HG03354 (cell line): ENCODE data around the gene ITGA7.

Experiments
- ATAC-seq: cut with Tn5 transposase; IDR thresholded peaks from one replicate; pipeline ENCODE4 v1.9.1; 2021; ENCODE audit warnings: mild to moderate bottlenecking; ENCODE audit not compliant: unreplicated experiment, poor library complexity, severe bottlenecking

Gene ITGA7

DNA sequence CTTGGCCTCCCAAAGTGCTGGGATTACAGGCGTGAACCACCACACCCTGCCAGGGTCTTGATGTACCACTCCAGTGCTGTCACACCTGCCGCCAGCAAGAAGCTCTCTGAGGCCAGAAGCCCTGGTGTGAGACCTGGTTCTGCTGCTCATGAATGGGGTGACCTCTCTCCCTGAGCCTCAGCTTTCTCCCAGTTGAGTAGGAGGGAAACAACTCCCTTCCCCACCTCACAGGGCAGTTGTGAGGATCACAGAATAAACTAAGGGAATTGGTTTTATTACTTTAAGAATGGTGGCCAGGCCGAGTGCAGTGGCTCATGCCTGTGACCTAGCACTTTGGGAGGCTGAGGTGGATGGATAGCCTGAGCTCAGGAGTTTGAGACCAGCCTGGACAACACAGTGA lies 26.9 kb upstream of the ITGA7 start:
- ATAC-seq, result no peak

DNA sequence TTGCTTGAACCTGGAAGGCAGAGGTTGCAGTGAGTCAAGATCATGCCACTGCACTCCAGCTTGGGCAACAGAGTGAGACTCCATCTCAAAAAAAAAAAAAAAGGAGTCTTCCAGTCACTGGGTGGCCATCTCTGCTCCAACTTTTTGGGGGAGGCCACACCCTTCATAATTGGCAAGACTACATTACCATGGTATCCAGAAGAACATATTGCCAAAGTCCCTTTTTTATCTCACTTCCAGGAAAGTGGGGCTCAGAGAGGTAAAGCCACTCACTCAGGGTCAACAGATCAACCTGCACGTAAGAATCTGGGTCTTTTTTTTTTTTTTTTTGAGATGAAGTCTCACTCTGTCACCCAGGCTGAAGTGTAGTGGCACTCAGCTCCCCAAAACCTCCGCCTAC lies 26.2 kb upstream of the ITGA7 start:
- ATAC-seq, result no peak

DNA sequence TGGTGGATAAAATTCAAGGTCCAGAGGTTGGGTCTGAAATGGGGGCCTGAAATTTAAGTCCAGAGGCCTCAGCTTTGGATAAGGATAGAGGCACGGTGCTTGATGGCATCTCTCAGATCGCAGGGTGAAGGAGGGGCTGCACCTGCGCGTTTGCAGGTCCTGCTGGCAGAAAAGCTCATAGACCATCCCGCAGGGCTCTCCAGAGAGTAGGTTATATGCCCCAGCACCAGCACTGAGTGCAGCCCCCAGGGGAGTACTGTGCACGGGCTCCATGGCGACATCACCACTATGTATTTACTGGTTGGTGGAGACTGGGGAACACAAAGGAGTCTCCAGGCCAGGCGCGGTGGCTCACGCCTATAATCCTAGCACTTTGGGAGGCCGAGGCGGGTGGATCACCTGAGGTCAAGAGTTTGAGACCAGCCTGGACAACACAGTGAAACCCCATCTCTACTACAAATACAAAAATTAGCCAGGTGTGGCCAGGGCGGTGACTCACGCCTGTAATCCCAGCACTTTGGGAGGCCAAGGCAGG lies 25.4 kb upstream of the ITGA7 start:
- ATAC-seq, result no peak

DNA sequence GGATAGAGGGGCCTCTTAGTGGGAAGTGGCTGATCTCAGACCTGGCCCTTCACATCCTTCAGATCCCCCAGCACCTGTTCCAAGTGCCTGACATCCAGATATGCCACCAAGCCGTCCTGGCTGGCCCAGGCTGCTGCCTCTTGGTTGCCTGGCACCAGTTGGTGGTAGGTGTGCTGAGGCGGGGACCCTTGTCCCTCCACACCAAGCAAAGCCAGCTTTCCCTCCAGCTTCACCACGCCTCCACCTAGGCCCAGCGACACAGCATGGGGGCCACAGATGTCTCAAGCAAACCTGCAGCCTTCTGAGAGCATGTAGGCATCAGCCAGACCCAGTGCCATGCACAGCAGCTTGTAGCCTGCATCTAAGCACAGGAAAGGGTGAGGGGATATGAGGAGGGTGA lies 24.6 kb upstream of the ITGA7 start:
- ATAC-seq, result no peak

DNA sequence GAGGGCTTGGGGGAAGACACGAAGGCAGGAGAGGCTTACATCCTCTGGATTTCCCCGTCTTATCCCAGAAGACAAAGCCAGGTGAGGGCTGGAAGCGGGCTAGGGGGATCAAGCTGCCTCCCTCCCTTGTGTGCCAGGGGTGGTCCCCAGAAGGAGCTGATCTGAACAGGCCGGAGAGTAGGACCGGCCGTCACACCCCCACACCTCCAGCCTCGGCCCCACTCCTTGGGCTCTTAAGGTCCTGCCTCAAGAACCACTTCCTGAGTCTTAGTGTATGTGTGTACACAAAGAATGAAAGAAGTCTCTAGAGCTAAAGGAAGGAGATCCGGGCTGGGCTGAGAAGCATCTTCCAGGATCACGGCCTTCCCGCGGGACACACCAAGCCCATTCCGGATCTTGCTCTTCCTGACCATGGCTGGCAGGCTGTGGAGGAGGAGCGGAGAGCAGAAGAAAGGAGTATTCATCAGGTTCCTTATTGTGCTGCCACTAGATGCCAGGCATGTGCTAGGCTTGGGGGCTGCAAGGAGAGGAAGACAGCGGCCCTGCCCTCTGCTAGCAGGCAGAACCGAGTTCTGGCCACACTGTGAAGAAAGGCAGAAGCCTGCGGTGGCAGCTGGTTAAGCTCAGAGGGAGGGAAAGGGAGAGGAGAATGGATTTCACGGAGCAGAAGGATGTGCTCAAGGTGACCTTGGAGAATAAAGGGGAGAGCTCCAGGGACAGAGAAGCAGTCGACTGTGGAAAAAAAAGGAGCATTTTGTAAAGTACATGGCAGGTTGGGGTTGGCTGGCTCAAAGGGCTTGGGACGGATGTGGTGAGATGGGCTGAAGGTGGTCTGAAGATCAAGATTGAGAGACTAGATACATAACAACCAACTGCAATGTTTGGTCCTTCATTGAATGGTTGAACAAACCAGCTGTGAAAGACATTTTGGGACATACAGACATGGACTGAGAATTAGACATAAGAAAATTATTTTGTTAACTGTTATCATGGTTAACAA lies 22.4 kb upstream of the ITGA7 start:
- ATAC-seq, result peak; percentile 43

DNA sequence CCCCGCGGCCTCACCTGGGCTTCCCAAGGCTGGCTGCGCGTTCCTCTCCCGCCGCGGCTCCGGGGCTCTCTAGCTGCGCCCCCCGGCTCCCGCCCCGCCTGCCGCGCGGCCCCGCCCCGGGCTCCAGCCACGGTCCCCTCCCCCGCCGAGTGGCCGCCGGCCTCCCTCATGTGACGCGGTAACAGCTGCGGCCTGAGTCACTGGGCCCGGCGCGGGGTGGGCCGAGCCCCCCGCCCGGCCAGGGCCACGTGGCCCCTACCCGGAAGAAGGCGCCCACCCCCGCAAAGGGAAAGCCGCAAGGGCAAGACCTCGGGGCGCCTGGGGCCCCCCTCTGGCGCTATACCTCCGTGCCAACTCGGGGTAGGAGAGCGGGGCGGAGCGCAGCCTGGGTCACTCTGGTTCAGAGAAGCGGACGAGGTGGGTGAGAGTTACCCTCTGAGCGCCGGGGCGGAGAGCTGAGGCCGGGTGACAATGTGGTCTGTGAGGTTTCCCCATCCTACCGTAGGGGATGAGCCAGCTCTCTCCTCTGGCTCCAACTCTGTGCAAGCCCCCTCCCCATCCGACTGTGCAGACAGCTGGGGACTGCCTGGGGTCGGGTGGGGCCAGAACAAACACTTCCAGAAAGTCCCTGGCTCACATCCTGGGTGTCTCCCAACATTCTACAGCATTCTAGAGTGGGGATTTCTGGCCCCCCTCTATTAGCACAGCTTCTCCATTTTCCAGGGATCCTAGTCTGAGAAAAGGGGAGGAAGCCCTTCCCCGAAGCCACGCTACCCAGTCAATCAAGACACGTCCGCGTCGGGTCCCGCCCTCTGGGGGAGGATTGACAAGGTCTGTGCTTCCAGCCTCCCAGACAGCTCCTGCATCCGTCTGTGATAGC lies 21.5 kb upstream of the ITGA7 start, which contains the start of gene CD63:
Gene CD63 (minus strand): TSS at position 71 of the 880 bp plus-strand sequence. CDS start 668 bp downstream, outside the sequence.
- ATAC-seq, result peak; percentile 71

DNA sequence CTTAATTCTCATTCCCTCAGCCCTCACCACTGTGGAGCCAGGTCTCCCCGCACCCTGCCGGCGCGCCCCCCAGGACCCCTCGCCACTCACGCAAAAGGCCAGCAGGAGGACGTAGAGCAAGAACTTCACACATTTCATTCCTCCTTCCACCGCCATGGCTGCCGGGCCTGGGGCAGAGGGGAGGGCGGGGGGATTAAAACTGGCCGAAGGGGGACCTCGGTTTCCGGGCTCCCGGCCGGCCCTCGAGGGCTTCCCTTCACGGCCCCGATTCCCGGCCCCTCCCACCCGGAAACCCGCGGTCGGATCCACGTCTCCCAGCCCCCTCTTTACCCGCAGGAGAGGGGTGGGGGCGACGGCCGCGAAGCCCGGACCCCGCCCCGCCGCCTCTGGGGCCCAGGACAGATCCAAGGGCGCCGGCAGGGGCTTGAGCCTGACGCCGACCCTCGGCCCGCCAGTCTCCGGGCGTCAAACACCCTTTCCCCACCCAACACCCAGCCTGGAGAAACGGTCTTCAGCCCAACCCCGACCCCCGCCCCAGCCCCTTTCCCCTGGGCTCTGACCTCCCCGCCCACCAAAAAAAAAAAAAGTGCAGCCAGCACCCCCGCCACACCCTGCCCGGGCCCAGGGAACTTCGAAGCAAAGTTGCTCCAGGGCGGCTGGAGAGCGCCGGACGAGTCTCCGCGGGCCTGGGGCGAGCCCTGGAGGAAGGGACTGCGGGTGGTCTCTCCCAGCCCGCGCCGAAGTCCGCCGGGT lies 20.7 kb upstream of the ITGA7 start:
- ATAC-seq, result peak; percentile 29

DNA sequence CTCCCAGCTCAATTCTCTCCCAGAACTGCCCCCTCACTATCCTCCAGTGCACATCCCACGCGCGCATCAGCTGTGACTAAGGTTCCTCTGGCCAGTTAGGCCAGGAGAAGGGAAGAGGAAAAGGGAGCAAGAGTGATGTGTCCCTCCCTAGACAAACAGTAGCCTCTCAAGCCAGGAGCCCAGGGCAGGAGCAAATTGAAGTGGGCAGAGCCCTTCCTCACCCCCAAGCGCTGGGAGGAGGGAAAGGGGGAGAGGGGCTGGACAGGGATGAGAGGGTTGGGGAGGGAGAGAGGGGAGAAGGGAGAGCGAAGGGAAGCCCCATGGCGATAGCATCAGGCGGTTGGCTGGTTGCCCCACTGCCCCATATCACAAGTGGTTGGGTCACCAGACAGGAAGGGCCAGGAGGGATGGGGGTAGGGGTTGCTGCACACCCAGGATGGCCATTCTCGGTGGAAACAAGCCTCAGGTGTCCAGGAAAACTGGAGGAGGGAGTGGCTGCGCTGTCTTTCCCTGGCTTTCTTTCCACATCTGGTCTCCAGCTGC lies 20.0 kb upstream of the ITGA7 start:
- no peak for ATAC-seq

DNA sequence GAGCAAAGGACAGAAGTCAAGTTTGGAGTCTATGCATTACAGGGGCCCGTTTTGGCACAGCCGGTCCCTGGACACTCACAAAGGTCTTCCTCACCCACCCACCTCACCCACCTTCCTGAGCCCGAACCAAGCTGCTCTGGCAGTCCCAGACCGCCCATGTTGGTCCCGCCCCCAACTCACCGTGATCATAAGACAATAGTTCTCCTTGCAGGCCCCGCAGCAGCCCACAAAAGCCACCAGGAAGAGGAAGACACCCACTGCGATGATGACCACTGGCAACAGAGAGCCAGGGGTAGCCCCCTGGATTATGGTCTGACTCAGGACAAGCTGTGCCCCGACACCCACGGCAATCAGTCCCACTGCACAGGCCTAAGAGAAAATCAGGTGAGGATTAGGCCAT lies 19.3 kb upstream of the ITGA7 start:
- no peak for ATAC-seq

DNA sequence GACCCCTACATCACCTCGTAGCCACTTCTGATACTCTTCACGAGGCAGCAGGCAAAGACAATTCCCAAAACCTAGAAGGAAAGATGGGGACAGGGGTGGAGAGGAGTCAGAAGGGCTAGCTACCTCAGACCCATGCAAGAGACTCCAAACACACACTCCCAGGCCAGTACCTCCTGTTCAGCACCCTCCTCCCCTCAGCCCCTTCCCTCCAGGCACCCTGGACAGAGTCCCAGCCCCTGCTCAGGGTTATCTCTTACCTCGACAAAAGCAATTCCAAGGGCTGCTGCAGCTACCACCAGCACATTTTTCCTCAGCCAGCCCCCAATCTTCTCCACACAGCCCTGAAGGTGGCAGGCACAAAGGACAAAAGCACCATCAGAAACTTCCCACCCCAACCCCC lies 17.9 kb upstream of the ITGA7 start:
- no peak for ATAC-seq

DNA sequence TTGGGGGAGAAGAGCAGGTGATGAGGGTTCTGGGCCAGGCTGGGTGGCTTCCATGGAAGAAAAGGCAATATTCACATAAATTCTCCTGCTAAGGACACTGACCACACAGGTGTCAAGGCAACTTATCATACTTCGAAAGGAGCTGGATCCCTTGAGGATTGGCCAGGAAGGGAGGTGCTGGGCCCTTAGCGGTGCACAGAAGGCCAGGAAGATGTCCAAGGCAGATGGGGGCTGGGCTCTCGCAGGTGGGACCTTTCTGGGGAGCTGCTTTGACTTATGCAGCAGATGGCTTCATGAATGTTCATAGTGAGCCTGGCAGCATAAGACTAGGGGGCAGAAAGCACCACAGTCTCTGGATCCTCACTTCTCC lies 17.2 kb upstream of the ITGA7 start:
- ATAC-seq, result no peak

DNA sequence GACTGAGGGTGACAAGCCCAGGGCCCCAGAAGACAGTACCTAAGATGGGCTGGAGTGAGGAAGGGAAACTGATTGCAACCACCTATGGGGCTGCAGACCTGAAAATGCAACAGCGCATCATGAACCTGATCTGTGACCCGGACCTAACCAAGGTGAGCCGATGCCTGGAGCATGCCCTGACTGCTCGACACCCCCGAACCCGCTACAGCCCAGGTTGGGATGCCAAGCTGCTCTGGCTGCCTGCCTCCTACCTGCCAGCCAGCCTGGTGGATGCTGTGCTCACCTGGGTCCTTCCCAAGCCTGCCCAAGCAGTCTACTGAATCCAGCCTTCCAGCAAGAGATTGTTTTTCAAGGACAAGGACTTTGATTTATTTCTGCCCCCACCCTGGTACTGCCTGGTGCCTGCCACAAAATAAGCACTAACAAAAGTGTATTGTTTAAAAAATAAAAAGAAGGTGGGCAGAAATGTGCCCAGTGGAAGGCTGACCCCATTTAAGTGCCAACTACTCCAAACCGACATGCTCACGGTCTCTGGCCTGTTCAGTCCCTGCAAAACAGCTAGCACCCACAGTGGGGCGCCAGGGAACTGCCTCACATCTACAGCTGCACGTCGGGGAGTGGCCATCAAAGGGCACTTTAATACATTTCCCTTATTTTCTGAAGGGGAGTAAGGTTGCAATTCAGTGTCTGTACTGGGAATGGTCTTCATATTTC lies 16.7 kb upstream of the ITGA7 start:
- peak; percentile 23 for ATAC-seq

DNA sequence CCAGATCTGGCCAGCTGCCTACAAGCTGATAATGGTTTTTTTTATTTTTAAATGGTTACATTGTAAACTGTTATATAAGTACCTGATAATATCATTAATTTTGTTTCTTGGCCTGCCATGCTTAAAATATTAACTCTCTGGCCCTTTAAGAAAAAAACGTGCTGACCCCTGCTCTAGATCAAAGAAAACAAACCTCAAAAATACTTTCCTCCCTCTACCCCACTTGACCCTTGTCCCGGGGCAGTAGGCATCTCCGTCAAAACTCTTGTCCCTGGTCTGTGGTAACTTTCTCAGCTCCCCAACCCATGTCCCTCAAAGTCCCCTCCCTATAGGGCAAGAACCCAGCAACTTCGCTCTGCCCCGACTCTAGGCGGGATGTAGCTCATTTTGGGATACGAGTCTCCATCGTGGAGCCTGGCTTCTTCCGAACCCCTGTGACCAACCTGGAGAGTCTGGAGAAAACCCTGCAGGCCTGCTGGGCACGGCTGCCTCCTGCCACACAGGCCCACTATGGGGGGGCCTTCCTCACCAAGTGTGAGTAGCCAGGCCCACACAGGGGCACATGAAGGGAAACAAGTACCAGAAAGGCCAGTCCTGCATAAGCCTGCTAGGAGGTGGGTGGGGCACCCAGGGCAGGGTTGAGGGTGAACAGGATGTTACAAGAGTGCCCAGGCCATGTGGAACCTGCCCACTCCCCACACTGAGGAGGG lies 16.0 kb upstream of the ITGA7 start:
- ATAC-seq, result no peak

DNA sequence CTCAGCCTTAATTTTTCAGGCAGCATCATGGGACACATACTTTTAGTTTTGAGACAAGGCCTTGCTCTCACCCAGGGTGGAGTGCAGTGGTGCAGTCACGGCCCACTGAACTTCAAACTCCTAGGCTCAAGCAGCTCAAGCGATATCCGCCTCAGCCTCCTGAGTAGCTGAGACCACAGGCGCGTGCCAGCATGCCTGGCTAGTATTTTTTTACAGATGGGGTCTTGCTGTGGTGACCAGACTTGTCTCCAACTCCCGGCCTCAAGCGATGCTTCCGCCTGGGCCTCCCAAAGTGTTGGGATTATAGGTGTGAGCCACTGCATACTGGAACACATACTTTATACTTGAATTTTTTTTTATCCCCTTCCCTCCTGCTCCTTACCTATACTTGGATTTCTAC lies 15.2 kb upstream of the ITGA7 start:
- no peak for ATAC-seq

DNA sequence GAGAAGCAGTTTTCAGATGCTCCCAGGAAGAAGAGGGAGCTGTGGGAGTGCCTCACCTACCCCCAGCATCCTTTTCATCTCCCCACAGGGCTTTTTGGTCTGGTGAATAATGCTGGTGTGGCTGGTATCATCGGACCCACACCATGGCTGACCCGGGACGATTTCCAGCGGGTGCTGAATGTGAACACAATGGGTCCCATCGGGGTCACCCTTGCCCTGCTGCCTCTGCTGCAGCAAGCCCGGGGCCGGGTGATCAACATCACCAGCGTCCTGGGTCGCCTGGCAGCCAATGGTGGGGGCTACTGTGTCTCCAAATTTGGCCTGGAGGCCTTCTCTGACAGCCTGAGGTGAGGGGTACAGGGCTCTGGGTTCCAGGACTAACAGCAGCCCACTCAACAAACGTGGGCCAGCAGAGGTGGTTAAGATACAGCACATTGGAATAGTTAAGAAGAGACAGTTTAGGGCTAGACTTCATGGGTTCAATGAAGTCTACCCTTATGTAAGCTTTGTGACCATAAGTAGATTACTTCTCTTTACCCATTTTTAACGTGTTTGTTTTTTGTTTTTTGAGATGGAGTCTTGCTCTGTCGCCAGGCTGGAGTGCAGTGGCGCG lies 14.0 kb upstream of the ITGA7 start:
- ATAC-seq, result no peak

DNA sequence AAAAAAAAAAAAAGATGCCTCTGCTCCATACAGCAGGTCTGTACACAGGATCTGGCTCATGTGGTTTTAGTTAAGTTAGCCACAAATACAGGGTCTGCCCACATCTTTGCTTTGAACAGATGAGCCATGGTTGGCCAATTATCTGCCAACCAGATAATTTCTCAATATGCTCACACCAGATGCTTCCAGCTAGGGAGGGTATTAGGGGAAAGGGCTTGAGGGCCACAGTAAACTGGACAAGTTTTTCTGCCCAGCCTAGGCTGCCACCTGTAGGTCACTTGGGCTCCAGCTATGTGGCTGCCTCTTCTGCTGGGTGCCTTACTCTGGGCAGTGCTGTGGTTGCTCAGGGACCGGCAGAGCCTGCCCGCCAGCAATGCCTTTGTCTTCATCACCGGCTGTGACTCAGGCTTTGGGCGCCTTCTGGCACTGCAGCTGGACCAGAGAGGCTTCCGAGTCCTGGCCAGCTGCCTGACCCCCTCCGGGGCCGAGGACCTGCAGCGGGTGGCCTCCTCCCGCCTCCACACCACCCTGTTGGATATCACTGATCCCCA lies 13.3 kb upstream of the ITGA7 start:
- no peak for ATAC-seq

DNA sequence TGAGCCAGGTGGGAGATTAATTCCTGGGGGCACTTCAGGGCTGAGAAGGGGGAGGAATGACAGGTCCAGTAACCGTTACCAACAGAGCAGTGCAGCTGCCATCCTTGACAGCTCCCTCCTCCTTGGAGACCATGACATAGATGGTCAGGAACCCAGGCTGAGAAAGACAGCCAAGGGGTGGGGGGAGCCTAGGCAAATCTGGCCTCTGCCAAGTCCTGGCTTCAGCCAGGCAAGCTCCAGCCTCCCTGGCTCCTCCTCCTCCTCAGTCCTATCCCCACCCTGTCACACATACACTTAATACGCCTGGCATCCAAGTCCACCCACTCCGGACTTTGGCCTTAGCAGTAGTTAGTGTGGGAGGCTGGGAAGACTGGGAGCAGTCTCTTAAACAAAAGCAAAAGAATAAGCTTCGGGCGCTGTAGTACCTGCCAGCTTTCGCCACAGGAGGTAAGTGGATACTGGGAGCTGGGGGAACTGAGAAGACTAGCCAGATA lies 12.4 kb upstream of the ITGA7 start, which contains the start of gene RDH5:
Gene RDH5 (plus strand): TSS at position 323 of the 494 bp plus-strand sequence. CDS start 792 bp downstream, outside the sequence.
- no peak for ATAC-seq
